ENCODE measurements around the gene IGFL1. TPM values are rescaled to one million over a fixed set of nuclear protein-coding genes. Genes with fewer than 3 reads are reported as not detected.

The IGFL1 gene
- not detected for total RNA-seq

GRCh38 chr19:46229442-46229841 lies at the start of gene IGFL1:
TSS of gene IGFL1 (plus strand) at chr19:46229742. CDS start at chr19:46229775, 33 bp downstream.

Other genes starting within 250 kb of the IGFL1 start
- gene CCDC61, start 234.3 kb upstream of the IGFL1 start, total RNA-seq: 4.4 TPM
- gene PGLYRP1, start 206.7 kb upstream of the IGFL1 start, total RNA-seq: not detected
- gene IGFL4, start 188.7 kb upstream of the IGFL1 start, total RNA-seq: 4.1 TPM
- not detected for gene IGFL3, start 105.1 kb upstream of the IGFL1 start, total RNA-seq
- 2.2 TPM for gene IGFL2, start 81.5 kb upstream of the IGFL1 start, total RNA-seq
- gene HIF3A, start 67.3 kb downstream of the IGFL1 start, total RNA-seq: 12.2 TPM
- 100 TPM for gene PPP5C, start 117.3 kb downstream of the IGFL1 start, total RNA-seq
- 2.2 TPM for gene CCDC8, start 183.8 kb downstream of the IGFL1 start, total RNA-seq
- gene PNMA8C, start 199.2 kb downstream of the IGFL1 start, total RNA-seq: 19.1 TPM
- 46.3 TPM for gene PNMA8A, start 241.8 kb downstream of the IGFL1 start, total RNA-seq